GM19395 (cell line): ENCODE measurements around the gene PSTPIP1.

Source experiments
- ATAC-seq: cut with Tn5 transposase; IDR thresholded peaks from one replicate; pipeline ENCODE4 v1.9.1; 2021; ENCODE audit warnings: mild to moderate bottlenecking, moderate library complexity; ENCODE audit not compliant: unreplicated experiment

PSTPIP1 gene

DNA sequence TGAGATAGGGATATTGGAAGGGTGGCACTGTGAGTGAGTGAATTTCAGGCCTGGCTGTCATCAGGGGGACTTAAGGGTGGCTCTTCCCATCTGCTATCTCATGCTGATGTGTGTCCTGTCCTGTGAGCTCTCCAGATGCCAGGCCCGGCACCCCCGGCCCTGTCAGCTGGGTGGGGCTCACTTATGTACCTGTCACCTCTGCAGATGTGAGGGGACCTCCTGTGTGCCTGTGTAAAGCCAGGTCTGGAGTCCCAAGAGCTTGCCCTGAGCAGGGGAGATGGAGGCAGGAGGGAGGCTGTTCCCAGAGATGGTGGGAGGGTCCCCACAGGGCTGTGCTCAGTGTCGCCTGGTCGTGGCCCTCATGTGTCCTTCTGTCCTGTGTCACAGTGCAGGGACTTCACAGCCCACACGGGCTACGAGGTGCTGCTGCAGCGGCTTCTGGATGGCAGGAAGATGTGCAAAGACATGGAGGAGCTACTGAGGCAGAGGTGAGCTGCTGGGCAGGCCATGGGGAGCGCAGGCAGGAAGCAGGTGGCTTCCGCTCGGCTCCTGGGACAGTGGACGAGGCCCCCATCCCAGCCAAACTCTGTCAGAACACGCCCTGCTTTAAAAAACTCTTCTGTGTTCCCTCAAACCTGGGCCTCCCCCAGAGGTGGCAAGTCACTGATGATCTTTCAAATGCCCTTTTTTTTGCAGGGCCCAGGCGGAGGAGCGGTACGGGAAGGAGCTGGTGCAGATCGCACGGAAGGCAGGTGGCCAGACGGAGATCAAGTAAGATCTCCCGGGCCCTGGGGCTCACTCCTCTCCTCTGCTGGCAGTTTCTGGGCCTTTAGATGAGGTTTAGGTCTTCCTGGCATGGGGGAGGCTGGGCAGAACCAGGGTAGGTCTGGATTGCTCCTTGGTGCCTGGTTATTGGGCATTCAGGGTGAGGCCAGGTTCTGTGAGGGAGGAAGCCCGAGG is 23.1 kb downstream of the PSTPIP1 start:
- no peak for ATAC-seq

DNA sequence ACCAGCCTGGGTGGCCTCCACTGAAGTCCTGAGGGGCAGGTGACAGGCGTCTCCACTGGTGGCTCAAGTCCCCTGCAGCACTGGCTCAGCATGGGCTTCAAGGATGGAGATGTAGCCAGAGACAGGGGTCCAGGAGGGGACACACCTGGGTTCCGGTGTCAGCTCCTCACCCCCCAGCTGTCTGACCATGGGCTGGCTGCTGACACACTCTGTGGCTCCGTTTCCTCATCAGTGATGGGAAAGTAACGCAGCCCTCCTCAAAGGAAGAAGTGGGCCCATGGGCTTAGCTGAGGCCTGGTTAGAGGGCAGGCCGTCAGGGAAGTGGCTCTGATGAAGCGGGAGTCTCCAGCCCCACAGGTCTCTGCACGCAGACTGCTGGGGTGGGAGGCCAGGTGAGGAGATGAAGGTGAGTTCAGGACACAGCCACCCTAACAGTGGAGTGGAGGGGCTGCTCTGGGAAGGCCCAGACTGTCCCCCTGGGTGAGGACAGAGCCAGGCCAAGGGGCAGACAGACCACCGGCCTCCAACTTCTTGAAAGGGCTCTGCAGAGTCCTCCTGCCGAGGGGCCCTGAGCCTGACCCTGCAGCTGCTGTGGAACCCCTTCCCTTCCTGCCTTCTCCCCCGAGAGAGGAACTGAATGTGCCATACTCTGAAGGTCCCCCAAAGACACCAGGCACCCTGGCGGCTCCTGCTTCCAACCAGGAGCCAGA is 24.0 kb downstream of the PSTPIP1 start:
- ATAC-seq = no peak

DNA sequence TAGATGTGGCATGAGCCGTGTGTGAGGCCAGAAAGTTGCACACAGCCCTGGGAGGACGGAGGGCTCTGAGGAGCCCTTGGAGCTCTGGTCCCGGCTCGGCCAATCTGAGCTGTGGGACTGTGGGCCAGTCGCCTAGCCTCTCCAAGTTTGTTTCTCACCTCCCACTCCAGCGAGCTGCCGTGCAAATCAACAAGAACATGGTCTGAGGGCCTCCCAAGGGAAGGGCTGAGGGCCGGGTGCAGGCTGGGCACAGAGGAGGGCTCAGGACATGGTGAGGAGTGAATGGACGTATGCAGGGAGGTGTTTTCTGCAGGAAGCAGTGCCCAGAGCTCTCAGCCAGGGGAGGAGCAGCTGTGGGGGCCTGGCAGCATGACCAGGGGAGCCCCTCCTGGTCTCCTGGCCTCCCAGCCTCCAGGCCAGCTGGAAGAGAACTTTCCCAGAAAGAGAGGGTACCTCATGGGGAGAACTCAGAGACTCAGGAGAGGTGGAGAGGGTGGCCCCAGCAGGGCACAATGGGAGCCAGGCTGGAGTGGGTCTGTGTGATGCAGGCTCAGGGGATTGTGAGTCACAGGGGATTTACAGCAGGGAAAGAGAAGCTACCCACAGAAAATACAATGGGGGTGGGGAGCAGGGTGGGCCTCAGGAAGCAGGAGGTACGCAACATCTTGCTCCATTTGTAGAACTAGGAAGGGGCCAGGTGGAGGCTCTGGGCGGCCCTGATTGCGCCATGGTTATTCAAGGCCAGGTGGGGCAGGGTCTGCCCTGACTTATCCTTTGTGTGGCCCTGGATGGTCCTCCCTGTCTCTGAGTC is 24.8 kb downstream of the PSTPIP1 start:
- ATAC-seq = no peak

DNA sequence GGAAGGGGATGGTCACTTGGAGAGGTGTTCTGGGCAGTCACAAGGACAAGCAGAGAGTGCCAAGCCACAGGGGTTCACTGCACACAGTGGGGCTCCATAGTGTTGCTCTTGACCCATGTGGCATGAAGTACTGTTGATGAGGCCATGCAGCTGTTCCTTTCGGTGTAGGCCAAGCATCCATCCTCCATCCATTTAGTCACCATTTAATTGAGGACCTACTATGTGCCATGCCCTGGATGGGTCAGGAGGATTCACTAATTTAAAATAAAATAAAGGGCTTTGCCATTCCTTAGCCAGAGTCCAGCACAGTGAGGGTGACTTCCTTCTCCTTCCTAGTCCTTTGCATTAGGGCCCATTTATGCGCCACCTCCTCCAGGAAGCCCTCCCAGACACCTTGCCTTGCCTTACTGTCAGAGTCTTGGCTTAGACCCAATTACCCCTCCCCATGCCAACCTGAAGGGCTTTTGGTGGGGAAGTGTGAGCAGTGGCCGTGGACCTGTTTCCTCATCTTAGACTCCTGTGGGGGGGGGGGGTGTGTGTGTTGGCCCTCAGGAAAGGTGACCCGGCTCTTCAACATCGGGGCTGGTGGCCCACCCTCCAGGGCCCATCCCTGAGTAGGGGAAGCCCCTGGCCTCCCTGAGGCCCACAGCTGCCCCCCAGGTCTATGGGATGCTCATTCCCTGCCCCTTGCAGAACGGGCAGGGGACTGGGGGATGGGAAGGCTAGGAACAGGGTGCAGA is 25.6 kb downstream of the PSTPIP1 start:
- no peak for ATAC-seq

DNA sequence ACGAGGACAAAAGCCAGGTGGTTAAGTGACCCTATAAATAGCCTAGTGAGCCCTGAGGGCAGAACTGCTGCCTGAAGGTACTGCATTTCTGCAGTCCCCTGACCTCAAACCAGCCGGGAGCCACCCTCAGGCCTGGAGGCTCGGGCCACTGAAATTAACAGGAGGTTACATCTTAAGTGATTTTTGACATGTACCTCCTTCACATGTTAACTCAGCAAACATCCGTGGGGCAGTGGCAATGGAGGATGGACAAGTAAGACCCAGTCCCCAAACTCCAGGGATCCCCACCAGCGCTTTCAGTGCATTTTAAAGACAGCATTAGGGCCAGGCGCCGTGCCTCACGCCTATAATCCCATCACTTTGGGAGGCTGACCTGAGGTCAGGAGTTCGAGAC is 26.2 kb downstream of the PSTPIP1 start:
- ATAC-seq = no peak

DNA sequence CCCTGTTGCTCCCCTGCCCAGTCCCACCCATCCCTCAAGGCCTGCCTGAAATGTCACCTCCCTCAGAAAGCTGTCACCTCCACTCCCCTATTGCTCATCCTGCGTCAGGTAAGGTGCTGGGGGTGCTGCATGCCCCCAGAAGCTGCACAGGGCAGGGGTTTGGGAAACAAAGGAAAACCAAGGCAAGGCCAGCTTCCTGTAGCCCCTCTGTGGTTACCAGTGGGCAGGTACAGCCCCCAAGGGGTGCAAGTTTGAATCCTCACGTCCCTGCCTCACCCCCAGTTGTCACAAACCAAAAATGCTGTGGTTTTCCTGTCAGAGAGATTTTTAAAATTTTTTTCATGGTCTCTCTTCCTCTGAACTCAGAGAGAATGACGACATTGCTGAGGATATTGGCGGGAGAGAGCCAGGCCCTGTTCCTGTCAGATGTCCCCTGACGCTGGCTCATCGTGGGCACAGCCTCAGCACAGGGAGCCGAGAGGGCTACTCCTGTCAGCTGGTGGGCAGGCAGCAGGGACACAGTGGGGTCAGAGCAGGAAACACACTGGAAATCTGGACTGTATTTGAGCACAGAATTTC is 27.0 kb downstream of the PSTPIP1 start:
- ATAC-seq = no peak

DNA sequence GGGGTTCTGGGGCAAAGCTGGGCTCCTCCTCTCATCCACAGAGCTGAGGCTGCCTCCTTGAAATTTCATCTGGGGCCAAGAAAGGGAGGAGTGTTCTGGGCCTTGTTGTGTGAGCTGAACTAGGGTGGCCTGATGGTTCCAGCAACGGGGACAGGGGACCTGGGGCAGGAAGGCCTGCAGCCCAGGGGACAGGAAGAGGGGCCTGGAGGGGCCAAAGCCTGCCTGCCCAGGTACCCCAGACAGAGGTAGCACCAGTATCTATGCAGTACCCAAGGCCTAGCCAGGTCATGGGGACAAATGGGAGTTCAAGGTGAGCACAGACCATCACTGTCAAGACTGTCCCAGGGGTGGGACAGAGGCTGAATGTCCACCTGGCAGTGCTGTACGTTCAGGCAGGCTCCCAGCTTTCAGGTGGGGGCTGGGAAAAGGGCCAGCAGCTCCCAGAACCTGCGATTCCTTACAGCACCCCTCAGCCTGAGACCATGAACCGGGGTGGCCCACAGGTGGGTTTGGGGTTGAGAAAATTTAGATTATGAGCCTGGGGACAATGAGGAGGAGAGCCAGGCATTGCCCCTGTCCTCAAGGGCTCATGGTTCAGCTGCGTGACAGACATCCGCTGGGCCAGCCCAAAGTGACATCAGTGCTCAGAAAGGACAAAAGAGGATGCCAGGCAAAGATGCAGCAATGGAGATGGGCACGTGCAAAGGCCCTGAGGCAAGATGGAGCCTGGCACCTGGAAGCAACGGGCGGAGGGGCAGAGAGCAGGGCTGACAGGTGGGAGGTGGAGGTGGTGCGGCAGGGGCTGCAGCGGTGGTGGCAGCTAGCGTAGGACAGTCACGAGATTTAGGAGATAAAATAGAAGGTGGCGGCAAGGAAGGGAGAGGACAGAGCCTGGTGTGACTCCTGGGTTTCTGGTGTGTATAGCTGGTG is 28.0 kb downstream of the PSTPIP1 start:
- ATAC-seq = no peak

DNA sequence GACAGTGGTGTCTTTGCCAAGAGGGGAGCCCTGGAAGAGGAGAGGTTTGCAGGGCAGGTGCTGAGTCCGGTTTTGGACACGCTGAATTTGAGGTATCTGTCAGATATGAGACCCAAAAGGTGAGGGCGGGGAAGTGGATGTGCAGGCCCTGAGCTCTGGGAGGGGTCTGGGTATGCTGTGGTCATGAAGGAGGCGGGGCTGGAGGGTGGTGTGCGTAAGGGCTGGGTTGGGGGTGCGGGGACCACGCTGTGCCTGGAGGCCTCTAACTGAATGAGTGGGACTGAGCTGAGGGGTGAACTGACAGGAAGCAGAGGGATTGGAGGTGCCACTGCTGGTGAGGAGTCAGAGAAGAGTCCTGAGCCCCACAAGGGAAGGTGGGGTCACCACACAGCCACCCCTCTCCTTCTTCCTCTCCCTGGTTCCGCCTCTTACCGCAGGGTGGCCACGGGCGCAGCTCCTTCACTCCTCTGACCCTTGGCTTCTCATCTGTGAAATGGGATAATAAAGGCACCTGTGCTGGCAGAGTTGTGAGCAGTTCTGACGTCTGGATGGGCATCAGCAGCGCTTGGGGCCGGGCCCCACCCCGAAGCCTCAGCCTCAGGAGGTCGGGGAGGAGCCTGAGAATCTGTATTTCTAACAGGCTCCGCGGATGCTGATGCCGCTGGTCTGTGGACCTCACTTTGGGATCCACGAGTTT is 28.8 kb downstream of the PSTPIP1 start:
- no peak for ATAC-seq

DNA sequence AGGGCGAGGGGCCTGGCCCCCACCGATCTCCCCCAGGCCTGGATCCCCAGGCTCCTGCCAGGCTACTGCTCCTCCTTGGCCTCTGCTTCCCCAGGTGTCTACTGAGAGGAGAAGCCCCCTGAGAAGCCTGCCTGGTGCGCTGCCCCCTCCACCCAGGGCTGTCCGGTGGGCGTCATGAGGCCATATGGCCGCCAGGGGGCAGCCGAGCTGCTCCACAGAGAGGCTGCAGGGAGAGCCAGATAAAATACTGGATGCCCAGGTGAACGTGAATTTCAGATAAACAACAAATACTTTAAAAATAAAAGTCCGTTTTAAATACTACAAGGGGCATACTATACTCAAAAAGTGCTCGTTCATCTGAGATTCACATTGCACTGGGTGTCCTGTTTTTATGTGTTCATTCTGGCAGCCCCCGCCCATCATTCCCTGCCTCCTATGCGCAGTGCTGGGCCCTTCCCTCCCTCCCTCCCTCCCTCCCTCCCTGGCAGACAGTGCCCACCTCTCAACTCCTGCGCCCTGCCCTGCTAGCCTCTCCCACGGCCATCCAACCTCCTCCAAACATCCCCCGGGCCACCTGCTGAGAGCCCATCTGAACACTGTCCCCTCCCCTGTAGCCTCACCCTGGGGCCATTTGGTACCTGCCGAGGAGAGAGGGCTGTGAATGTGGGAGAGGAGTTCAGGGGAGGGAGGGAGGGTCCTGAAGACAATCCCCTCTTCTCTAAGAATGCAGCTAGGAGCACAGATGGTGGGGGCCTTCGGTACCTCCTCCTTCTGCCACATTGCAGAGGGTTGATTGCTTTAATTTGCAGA is 29.6 kb downstream of the PSTPIP1 start:
- no peak for ATAC-seq

DNA sequence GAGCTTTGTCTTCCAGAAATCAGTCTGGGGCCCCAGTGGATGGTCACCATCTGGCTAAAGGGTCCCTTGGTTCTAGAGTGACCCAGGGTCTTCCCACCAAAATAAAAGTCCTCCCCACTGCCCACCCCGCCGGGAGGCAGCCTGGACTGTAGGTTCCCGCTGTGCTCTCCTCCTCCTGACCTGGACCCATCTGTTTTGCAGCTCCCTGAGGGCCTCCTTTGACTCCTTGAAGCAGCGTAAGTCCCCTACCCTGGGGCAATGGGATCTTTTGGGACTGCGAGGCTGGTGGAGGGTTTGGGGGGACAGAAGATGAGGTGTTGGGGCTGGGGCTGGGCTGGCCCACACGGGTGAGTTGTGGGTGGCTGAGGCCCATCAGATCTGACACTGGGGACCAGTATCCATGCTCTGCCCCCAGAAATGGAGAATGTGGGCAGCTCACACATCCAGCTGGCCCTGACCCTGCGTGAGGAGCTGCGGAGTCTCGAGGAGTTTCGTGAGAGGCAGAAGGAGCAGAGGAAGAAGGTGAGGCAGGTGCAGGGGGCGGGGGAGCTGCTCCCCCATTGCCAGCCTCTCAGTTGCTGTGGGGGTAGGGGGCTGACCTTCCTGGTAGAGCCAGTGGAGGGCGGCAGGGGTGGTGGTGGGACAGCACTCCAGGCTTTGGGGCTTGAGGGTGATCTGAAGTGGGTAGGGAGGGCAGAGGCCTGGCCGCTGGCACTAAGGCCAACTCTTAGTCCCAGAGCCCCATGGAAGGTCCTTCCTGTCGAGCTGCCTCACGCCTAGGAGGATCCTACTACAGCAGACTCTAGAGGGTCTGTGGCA is 30.4 kb downstream of the PSTPIP1 start:
- ATAC-seq = no peak

DNA sequence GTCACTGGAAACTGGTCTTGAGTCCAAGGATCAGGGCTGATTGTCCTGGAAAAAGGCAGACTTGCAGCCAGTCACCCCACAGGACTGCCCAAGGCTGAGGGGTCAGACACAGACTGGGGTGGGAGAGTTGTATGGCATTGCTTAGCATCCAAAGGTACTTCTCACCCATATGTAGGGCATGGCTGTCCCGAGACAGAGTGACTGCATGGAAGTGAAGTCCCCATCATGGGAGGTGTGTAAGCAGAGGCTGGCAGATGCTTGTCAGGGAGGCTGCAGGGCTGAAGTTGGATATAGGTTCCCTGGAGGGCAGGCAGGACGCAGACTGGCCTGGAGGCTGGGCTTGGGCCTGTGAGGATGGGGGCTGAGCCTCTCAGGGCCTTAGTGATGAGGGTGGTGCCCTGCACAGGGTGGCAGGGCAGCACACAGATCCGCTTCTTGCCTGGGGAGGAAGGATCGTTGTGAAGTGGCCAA is 31.1 kb downstream of the PSTPIP1 start:
- no peak for ATAC-seq

DNA sequence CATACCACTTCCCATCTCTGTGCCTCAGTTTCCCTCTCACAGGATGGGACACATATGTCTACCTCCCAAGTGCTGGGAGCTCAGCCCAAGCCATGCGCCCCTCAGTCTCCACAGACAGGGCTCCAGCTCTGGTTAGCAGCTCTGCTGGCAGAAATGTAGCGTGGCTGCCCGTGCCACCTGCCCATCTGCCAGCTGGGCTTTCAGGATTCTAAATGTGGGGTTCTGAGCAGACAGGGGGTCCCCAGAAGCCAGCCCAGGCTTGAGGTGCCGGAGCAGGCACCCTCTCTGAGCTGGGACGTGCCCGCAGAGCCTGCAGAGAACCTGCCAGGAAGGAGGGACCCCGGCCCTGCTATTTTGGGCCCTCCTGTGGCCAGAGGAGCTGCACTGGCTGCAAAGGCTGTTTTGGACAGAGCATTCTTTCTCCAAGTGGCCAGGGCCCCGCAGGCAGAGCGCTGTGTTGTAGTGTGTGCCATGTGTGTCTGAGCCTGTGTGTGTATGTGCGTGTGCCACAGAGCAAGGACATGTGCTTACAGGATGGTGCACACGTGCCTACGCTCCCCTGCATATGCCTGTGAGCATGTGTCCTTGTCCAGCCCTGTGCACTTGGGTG is 31.7 kb downstream of the PSTPIP1 start:
- ATAC-seq = no peak

DNA sequence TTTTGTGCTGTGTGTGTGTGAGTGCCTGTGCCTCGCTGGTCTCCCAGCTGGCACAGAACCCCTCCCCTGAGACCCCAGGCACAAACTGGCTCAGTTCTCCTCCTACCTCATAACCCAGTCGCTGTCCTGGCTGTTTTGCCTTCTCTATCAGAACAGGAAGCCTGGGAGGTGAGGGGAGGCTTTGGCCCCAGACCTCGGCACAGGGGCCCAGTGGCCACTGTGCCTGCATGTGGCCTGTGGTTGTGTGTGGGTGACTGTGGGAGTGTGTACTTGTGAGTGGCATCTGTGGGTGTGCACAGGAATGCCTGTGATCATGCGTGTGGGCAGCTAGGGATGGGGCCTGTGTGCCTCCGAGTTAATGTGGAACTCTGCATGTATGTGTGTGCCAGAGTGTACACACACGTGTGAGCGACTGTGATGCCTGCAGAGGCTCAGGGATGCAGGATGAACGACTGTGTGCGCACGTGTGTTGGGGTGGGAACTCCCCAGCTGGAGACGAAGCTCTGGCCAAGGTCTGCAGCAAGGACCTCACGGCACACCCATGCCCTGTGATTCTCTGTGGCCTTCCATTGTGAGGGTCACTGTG is 32.3 kb downstream of the PSTPIP1 start:
- ATAC-seq = no peak

DNA sequence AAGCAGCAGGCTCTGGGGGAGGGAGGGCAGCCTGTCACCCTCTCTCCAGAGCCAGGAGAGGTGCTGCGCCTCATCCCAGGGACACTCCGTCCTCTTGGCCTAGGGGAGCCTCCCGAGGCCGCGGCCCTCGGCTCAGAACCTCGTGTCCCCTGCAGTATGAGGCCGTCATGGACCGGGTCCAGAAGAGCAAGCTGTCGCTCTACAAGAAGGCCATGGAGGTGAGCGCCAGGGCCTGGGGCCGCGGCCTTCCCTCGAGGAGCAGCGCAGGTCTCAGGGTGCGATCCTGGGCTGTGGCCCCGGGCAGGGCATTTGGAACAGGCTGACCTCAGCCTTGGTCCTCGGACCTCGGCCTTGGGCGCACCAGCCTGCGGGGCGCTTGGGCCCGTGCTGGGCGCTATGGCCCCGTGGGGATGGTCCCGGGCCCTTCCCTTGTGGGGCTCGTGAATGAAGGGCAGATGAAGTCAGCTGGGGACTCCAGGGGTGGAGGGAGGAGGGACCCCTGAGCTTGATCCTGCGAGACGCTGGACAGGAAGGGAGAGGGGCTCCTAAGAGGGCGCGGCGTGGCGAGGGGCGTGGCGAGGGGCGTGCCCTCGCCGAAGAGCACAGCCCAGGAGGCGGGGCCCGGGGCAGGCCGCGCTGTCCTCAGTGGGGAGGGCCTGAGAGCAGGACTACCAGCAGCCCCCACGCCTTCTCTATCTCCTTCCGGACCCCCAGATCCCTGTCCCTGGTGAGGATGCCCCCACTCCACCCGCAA is 32.9 kb downstream of the PSTPIP1 start:
- ATAC-seq = no peak

DNA sequence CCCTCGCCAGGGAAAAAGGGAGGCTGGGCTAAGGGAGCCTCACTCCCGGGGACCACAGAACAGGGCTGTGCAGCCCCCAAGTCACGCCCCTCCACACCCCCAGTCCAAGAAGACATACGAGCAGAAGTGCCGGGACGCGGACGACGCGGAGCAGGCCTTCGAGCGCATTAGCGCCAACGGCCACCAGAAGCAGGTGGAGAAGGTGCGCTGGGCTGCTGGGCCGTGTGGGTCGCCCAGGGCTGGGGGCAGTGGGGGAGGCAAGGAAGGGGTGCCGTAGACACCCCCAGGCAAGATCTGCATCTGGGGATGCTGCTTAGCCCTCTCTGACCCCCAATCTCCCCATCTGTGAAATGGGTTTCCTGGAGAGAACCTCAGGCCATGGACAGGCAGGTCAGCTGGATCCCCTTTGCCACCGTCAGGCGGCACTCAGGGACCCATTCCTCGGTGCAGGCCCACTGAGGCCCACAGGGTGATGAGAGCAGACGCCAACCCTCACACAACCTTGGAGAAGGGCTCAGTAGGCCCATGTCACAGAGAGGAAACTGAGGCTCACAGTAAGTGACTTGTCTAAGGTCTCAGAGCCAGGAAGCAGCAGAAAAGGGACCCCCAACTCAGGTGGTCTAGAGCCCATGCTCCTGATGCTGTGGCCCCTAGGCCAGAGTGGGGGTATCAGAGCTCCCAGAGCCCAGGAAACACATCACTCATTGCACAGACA is 33.7 kb downstream of the PSTPIP1 start:
- no peak for ATAC-seq
